HFF-Myc (cell line): ENCODE results near the gene AQP12B.
"Not testable (repeated sequence)": the region's sequence is repeated elsewhere in the genome, so short reads cannot be mapped to it uniquely, and the experiment has no call there.

Experiments
- DNase-seq: peaks from one replicate; pipeline ENCODE4 v3.0.0-alpha.2; 2011; ENCODE audit warnings: low read depth; ENCODE audit errors: extremely low read depth
- H3K4me3 ChIP-seq: replicated peaks from 2 replicates; pipeline ENCODE4 v1.5.1; 2011; ENCODE audit warnings: low read depth, mild to moderate bottlenecking, control low read depth, low read length
- TF ChIP-seq, protein P1 (sequence below): IDR thresholded peaks from 2 replicates; pipeline ENCODE4 v1.5.1; 2012; ENCODE audit warnings: mild to moderate bottlenecking, low read depth, low read length, control low read depth; ENCODE audit errors: missing control alignments

The AQP12B gene

DNA sequence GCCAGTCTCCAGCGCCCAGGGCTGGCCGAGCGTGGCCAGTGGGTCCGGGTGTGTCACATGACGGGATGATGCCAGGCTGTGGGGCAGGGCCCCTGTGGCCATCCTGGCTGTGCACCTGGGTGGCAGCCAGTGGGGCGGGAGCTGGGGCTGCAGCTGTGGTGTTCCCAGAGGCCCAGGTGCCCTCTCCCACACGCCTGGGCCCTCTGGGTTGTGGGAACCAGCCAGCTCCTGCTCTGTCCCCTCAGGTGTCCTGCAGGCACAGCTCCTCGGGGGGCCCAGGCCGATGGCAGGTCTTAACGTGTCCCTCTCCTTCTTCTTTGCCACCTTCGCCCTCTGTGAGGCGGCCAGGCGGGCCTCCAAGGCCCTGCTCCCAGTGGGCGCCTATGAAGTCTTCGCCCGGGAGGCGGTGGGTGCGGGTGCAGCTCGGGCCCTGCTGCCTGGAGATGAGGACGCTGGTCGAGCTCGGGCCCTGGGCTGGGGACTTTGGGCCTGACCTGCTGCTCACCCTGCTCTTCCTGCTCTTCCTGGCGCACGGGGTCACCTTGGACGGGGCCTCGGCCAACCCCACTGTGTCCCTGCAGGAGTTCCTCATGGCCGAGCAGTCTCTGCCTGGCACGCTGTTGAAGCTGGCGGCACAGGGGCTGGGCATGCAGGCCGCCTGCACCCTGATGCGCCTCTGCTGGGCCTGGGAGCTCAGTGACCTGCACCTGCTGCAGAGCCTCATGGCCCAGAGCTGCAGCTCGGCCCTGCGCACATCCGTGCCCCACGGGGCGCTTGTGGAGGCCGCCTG lies 9.1 kb upstream of the AQP12B start, which contains the start of gene AQP12A:
TSS of gene AQP12A (plus strand) at position 236 of the 790 bp plus-strand sequence. CDS start at position 284, 48 bp downstream.
- not testable (repeated sequence) for H3K4me3 ChIP-seq, DNase-seq

DNA sequence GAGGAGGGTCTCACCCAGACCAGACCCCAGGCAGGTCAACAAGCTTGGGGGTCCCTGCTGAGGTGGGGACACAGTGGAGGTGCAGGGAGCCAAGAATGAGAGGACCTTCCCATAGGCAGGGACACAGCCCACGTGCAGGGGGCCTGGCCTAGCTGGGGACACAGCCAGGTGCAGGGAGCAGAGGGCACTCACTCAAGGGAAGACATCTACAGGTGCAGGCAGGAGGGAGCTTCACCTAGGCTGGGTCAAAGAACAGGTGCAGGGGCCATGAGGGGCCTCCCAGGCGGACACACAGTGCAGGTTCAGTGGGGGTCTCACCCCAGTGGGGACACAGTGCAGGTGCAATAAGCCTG lies 8.4 kb upstream of the AQP12B start:
- DNase-seq, result not testable (repeated sequence)

DNA sequence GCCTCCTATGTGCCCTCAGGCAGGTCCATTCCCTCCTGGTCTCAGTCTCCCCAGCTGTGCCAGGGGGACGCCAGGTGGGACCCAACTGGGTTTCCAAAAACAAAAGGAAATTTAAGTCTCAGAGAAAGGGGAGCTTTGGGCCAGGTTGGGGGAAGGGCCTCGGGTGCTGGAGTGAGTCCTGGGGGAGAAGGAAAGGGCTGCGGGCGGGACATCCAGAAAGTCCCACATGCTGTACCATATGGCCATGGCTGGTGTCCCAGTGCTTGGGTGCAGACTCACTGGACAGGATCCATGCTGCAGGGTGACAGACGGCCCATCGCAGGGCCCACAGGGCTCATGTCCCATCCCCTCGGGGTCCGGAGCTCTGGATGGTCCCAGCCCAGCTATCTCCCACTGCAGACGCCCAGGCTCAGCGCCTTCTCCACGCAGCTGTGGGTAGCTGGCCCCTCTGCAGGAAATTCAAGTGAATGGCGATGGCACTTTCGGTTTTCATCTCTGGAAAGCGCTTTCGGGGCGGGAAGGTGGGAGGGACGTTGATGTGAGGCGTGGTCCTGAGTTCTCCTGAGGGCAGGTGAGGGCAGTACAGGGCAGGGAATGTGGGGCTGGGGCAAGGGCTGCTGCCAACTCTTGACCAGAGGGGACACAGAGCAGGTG lies 7.9 kb upstream of the AQP12B start:
- H3K4me3 ChIP-seq, DNase-seq: not testable (repeated sequence)

More for the DNA sequence above, 8.4 kb upstream of the AQP12B start:
- H3K4me3 ChIP-seq, result not testable (repeated sequence)

DNA sequence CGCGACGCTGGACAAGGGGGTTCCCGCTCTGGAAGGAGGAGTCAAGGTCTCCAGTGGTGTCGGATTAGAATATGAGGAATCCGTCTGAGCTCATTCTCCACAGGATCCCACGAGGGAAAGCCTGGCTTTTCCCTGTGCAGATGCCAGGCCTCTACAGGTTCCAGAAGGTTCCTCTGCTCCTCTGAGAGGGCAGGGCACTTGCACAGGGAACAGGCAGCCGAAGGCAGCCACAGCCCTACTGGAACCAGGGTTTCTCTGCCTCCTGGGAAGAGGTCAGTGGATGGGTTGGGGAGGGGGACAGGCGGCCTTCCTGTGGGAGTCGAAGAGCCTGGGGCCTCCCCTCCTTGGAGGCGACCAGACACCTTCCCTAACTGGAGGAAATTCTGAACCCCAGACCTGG lies 7.3 kb upstream of the AQP12B start:
- no peak for DNase-seq
- TF ChIP-seq, protein P1, sequence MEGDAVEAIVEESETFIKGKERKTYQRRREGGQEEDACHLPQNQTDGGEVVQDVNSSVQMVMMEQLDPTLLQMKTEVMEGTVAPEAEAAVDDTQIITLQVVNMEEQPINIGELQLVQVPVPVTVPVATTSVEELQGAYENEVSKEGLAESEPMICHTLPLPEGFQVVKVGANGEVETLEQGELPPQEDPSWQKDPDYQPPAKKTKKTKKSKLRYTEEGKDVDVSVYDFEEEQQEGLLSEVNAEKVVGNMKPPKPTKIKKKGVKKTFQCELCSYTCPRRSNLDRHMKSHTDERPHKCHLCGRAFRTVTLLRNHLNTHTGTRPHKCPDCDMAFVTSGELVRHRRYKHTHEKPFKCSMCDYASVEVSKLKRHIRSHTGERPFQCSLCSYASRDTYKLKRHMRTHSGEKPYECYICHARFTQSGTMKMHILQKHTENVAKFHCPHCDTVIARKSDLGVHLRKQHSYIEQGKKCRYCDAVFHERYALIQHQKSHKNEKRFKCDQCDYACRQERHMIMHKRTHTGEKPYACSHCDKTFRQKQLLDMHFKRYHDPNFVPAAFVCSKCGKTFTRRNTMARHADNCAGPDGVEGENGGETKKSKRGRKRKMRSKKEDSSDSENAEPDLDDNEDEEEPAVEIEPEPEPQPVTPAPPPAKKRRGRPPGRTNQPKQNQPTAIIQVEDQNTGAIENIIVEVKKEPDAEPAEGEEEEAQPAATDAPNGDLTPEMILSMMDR, result no peak
- H3K4me3 ChIP-seq, result no peak overlapping the region

DNA sequence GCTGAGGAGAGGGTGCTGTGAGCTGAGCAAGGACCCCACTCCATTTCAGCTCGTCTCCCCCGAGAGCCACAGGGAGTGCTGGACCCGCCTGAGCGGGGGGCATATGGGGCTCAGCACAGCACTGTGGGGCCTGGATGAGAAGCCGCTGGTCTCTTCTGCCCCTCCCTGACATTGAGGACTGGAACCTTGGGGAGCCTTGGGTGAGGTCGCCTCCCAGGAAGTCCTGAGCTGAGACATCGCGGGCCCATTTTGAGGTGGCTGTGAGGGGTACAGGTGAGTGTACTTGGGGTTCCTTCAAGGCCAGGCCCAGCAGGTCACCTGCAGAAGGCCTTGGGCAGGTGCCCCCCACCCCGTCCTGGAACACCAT lies 5.9 kb upstream of the AQP12B start:
- no peak for DNase-seq
- TF ChIP-seq, protein P1, result no peak
- no peak overlapping the region for H3K4me3 ChIP-seq

DNA sequence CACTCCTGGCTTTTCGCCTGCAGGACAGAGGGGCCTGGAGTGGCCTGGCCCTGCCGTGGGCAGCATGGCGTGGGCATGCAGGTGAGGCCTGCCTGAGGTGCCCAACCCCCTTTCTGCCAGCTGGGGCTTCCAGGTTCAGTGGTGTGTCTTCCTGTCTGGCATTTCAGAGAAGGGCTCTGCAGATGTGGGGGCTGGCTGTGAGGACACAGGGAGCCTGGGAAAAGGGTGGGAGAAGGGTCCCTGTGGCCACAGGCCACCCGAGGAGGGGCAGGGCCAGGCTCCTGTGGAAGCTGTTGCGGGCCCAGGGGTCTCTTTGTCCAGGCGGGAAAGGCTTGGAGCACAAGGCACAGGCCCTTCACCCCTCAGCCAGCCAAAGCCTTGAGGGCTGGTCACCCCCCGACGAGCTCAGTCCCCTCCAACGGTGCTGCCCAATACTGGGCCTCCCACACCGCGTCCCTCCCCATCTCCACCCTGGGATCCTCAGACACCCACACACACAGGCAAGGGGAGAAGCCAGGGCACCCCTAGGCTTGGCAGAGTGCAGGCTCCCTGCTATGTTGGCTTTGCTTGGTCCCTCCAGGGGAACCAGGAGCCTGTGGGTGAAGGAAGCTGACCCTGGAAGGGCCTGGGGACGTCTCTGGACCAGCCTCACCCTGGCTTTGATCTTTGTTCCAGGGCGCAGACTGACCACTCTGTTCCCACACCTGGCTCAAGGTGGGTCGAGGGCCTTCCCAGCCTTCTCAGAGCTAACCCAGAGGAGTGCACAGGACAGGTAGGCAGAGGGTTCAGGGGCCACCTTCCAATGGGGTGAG lies 5.3 kb upstream of the AQP12B start:
- TF ChIP-seq, protein P1, result no peak
- no peak overlapping the region for H3K4me3 ChIP-seq
- DNase-seq, result no peak

DNA sequence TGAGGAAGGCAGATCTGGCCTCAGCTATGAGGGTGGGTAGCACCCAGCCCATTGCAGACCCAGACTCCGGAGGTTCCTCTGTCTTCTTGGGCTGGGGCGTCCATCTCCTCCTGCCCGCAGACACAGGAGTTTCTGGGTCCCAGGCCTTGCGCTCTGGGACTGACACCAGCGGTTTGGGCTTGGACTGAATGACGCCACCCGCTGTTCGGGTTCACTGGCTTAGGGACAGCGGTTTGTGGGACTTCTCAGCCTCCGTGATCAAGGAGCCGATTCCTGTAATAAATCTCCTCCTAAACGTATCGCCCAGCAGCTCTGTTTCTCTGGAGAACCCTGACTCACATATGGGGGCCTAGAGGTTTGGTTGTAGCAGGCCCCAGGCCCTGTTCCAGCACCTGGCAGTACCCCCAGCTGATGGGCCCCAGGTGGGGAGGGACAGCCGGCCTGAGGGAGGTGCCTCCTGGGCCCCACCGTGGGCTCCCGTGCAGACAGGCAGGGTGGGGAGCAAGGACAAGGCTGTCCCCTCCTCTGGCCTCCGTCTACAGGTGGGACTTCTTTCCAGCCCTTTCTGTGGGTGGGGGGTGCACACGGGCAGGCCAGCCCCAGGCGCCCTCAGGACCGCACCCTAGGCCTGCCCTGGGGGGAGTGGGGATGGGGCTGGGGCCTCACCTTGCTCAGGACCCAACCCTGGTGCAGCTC lies 4.5 kb upstream of the AQP12B start:
- no peak overlapping the region for H3K4me3 ChIP-seq
- TF ChIP-seq, protein P1, result no peak
- DNase-seq, result no peak

DNA sequence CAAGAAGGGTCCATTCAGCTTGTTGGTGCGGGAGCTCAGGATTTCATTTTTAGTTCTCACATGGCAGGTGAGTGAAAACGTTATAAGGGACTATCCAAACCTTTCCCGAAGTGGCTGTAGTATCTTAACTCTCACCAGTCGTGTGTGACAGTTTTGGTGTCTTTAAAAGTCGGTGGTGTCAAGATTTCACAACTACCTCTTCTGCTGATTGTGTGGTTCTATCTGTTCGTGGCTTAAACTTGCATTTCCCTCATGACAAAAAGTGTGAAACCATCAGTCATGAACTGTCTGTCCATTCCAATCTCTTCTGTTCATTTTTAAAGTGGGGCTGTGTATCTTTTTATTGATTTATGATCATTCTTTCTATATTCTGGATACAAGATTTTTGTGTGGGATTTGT lies 3.8 kb upstream of the AQP12B start:
- TF ChIP-seq, protein P1, result no peak
- no peak overlapping the region for H3K4me3 ChIP-seq
- DNase-seq, result no peak
